HG02981 (cell line): ENCODE data around the gene LY86.
"Not testable (repeated sequence)": the region's sequence is repeated elsewhere in the genome, so short reads cannot be mapped to it uniquely, and the experiment has no call there.

Experiments used
- ATAC-seq: cut with Tn5 transposase; IDR thresholded peaks from one replicate; pipeline ENCODE4 v1.9.1; 2021; ENCODE audit warnings: mild to moderate bottlenecking, moderate library complexity; ENCODE audit not compliant: unreplicated experiment

LY86 gene

DNA sequence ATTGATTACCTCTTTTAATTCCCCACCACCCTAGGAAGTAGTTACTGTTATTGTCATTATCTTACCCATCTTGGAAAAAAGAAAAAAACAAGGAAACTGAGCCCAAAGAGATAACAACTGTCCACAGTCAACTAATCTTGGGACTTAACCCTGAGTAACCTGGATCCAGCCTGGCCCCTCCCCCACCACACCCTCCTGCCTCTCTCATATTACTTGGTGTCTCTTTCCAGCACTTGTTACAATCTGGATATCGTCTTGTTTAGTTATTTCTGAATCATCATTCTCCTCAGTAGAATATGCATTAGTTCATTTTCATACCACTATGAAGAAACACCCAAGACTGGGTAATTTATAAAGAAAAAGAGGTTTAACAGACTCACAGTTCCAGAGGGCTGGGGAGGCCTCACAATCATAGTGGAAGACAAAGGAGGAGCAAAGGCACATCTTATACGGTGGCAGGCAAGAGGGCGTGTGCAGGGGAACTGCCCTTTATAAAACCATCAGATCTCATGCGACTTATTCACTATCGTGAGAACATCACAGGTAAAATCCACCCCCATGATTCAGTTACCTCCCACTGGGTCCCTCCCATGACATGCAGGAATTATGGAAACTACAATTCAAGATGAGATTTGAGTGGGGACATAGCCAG lies 60.3 kb downstream of the LY86 start:
- no peak for ATAC-seq

GRCh38 chr6:6649824-6650349 lies 61.4 kb downstream of the LY86 start:
- no peak for ATAC-seq

- no peak for ATAC-seq
Measured at GRCh38 chr6:6650839-6651238, 62.3 kb downstream of the LY86 start.

- no peak for ATAC-seq
Measured at GRCh38 chr6:6651335-6651734, 62.8 kb downstream of the LY86 start.

DNA sequence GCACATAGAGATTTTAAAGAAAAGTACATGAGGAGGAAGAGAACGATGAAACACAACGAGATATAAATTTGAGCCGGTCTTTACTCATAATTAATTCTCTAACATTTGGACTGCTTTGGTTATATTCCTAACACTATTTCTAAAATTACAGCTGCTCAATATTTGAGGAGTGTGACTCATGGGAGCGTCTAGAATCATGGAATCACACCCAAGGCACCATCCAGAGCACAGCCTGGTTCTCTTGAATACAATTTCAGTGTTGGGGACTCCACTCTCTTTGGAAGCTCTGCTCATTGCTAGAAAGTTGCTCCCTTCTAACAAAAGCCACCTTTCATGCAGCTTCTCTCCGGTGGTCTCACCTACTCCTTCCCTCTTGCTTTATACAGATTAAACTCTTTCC lies 64.4 kb downstream of the LY86 start:
- ATAC-seq = no peak

DNA sequence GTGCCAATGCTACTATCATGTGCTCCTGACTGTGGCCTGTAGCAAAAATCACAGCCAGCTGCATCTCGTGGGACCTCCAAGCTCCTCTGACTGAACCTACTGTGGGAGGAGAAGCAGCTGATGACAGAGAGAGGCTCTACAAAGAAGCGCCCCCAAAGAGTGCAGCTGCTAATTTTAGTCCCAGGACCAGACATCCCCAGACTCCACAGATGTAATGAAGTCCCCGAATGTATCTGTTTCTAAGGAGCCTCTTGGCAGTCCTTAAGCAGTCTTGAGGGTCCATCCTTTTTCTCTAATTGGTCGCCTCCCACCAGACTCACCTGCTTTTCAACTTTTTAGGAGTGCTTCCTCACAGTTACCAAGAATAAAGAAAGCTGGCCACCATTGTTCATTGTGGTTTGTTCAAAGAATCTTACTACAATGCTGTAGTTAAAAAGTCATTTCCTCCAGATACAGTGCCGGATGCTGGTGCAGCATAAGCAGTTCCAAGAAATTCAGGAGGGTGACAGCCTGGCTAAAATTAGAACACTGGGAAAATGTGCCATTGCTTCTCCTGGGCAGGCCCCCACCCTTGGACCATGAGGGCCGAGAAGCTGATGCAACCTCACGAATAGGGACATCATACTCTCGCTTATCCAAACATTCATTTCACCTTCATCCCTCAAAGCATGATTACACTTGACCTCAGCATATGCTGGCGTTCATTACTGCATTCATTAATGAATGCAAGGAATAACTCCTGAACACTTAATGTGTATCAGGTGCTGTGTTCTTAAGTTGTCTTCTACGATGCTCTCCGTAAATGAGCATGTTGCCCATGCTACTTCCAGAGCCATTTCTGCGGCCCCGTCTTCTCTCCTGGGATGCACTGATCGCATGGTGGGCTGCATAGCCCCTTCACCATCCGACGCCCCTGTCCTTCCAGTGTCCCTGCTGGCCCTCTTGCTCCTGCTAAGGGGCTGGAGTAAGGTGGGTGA lies 66.4 kb downstream of the LY86 start:
- ATAC-seq = no peak

DNA sequence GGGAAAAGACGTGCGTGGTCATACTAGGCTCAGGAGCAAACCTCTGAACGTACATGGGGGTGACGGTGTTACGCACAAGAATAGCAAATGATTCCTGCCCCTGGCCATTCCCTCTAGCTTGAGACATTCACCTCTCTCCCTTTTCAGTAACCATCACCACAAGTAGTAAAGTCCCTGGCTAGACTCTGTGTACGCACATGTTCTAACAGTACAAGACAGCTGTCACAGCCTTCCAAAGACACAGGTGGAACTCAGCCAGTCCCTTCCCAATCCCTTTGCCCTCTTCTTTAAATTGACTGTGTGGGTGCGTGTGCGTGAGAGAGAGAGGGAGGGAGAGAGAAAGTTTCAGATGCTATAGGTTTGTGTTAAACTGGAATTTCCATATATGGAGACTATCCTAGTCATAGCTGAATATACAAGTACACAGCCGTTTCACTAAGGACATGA lies 67.3 kb downstream of the LY86 start:
- ATAC-seq = no peak

- ATAC-seq = no peak
Measured at GRCh38 chr6:6656287-6656686, 67.8 kb downstream of the LY86 start.

- no peak for ATAC-seq
Measured at GRCh38 chr6:6657085-6657819, 68.7 kb downstream of the LY86 start.

DNA sequence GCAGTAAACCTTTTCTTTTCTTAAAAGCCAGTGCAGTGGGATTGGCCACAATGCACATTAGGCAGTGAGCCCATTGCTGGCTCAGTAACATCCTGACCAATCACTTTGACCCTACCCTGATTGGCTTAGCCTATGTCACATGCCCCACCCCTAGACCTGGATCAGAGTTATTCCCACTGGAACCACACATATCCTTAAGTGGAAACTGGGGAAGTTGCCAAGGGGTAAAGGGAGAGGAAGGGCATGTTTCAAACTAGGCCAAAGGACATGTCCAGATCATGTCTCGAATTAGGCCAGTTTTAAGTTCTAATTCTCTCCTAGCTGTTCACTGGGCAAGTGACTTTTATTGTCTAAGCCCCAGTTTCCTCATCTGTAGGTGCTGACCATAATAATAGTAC lies 69.3 kb downstream of the LY86 start:
- ATAC-seq = no peak

GRCh38 chr6:6659600-6660327 lies 71.2 kb downstream of the LY86 start:
- ATAC-seq = peak; percentile 65

- no peak for ATAC-seq
Measured at GRCh38 chr6:6660339-6661045, 72.0 kb downstream of the LY86 start.

- ATAC-seq = no peak
Measured at GRCh38 chr6:6661191-6661590, 72.7 kb downstream of the LY86 start.

DNA sequence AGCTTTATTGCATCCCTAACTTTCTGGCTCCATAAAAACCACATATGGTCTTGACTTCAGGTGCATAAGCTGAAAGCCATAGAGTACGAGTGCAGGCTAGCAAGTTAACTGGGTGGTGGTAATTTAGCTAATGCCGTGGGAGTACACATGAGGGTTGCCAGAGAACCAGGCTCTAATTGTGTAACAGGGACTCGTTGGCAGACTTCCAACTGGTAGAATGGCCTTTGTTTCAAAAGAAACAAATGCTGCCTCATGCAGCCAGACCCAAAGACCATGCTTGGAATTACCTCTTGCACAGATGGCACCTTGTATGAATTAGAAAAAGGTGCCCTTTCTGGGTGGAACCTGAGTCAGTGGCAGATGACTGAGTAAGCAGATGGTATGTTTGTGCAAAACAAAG lies 73.2 kb downstream of the LY86 start:
- no peak for ATAC-seq

DNA sequence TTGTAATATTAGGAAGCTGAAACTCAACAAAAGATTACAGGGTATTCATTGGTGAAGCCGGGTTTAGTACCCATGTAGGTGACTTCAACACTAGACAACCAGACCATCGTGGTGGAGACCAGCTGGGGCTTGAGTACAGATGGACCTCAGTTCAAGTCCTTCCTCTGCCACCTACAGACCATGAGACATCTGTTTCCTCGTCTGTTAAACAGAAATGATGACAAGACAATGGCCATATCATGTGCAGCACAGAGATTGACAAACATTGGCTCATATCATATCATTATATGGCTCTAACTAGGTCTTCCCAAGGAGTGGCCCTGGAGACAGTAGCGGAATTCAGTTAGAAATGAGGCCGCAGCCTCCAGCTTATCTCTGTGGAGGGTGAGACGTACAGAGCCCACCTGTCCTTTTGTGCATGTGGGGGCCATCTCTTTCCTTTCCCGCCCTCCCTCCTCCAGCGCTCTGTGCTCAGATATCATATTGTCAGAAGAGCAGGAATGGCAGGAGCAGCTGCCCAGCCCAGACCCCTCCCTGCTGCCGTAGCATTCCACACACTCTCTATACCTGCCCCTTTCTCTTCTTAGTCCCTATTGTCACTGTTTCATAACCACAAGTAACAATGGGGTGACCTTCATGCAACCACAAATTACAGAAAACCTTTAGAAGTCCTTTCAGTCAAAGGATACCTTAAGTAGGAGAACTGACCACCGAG lies 75.1 kb downstream of the LY86 start:
- no peak for ATAC-seq

DNA sequence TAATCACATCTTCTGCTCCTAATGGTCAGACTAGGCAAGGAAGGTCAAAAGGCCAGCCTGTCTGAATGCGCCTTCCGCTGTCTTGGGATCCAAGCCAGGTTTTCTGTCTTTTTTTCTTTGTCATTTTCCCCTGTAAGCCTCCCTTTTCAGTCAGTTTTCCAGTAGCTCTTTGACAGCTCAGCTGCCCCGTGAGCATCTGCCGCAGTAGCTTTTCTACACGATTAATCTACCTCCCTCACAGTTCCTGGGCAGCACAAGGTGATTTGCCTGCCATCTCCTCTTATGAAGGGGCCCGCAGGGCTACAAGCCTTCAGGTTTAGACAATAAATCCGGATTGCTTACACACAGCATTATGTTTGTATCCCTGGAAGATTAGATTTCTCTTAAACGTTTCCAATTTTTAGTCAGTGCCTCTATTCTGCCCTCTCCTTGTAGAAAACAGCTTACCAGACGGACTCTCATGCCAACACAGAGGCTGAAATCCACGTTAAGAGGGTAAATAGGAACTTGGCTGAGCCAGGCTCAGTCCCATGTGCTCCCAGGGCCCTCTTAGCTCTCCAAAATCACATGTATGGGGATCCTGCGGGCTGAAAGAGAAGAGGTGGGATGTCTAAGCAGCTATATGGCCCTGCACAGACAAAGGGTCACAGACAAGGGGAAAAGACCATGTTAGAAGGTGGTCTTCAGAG lies 77.2 kb downstream of the LY86 start:
- ATAC-seq = no peak

- ATAC-seq = not testable (repeated sequence)
Measured at GRCh38 chr6:6670150-6670549, 81.6 kb downstream of the LY86 start.

DNA sequence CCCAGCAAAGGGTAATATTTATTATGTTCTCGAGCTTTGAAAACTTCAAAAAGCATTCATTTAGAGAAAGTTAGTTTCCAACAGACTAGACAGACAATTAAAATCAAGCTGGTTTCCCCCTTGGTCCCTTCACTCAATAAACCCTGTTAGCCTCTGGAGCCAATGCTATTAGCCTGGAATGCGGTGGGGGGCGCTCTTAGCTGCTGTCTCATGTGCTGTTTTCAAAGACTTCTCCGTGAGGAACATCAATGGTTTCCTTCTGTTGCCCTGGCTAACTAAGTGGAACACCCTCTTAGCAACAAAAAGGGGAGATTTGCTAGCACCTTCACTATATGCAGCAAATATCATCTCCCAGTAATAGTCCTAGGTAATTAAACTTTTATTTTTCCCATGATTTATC lies 86.4 kb downstream of the LY86 start:
- no peak for ATAC-seq
